Stimulated activated CD8-positive, alpha-beta memory T cell treated with anti-CD3 and anti-CD28 coated beads, Interleukin-7, amount 100 ng/mL, for 1 hour (primary cell): ENCODE data around the gene TMEM88.

ENCODE experiments used
- DNase-seq, 2 donors: peaks; one replicate each; pipeline ENCODE4 v3.0.0-alpha.2; 2020; ENCODE audit warnings: low read depth in 2 of 2

TMEM88 gene

DNA sequence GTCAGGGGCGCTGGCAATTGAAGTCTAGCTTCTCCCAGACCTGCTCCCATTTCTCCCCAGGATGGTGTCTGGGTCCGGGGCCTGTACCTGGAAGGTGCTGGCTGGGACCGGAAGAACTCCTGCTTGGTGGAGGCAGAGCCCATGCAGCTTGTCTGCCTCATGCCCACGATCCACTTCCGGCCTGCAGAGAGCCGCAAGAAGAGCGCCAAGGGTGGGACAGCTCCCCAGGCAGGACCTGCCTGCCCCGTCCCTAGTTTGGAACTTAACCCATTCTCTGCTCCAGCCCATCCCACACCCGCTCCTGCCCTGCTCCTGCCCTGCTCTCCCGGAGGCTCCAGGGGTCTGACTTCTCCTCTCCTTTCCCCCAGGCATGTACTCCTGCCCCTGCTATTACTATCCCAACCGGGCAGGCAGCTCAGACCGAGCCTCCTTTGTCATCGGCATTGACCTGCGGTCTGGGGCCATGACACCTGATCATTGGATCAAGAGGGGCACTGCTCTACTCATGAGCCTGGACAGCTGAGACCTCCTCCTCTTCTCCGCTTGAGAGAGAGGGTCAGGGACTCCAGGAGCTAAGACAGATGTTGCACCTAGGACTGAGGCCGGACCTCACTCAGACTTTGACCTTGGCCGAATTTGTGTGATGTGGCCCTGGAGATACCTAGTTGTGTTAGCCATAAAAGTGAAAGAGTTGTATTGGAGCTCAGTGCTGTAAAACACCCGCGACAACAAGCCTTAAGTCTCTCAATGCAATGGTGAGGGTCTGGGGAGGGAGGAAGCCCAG is 21.7 kb upstream of the TMEM88 start:
- no peak for DNase-seq

DNA sequence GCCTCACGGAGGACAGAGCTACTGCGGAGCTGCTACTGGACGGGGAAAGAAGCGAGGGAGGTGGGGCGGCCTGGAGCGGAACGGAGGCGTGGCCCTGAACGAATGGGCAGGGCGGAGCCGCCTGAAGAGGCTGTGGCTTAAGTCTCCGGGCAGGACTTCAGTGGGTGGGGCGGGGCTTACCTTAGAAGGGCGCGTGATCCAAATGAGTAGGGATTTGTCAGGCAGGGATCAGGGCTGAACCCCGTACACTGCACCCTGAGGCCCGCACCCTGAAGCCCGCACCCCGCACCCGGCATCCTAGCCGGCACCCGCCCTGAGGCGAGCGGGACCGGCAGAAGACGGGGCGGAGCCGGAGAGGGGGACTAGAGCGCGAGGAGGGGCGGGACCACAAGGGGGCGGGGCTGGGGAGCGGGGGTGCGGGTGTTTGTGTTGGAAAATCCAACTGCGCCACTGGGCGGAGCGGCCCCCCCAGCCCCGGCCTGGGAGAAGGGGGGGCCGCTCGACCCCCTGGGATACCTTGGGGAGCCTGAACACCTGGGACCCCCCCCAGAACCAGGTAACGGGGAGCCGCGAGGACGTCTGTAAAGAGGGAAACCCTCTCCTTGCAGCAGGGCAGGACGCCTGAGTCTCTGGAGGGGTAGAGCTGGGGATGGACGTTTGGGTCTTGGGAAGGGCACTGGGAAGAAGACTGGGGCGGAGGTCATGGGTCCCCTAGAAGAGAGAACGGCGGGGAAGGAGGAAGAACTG is 20.9 kb upstream of the TMEM88 start, which contains the start of gene KDM6B:
Gene KDM6B, plus strand, starts transcription at position 423 of the 747 bp plus-strand sequence. CDS start 11,338 bp downstream, outside the sequence.
- peak; percentile 73 to 75 for DNase-seq

DNA sequence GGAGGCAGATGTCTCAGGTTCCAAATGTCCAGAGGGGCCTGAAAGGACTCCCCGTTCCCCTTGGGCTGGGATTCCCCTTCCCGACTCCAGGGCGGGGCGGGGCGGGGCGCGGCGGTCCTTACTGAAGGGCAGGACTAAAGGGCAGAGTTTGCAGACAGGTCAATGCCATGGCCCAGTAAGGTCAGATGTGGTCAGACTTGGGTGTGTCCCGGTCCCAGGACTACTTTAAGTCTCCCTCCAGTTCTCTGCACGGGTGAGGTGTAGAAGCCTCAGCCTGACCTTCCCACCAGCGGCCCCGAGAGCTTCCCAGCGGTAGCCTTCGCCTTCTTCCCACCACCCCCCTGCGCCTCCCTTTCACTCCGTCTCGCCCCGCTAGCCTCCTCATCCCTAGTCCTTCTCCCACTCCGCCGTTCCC is 20.3 kb upstream of the TMEM88 start:
- no peak for DNase-seq

- DNase-seq = peak; percentile 63 to 70
Observed at GRCh38 chr17:7834957-7835813, 19.7 kb upstream of the TMEM88 start.

DNA sequence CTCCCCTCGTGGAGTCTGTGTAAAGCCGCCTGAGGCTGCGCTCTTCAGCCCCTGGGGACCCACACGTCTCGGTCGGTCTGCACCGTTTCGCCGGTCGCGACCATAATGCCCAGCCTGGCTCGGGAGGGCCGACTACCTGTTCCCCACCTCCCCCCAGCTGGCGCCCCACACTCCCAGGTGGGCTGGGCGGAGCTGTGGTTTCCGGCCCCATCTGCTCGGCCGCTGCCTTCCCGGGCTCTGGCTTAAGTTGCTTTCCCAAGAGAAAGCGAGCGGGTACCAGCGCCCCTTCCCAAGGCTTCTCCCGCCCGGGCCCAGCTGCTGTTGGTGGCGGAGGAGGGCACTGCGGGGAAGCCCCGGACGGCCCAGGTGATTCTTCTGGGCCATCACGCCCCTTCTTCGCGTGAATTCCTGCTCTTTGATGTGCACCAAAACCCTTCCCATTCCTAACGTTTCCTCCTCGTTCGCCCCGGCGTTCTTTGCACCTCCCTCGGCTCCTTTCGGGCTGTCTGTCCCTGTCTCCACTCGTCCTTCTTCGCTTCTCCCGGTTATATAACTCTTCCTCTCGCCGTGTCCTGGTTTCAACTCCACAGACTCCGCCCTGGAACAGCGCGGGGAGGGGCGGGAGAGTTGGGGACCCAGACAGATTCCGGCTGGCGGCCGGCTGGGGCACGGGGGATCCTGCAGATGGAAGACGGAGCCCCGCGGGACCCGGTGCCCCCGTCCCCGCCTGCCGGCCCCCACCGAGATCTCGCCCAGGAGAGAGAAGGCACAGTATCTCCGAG is 18.9 kb upstream of the TMEM88 start:
- no peak for DNase-seq

- DNase-seq = no peak
Observed at GRCh38 chr17:7836596-7837407, 18.1 kb upstream of the TMEM88 start.

DNA sequence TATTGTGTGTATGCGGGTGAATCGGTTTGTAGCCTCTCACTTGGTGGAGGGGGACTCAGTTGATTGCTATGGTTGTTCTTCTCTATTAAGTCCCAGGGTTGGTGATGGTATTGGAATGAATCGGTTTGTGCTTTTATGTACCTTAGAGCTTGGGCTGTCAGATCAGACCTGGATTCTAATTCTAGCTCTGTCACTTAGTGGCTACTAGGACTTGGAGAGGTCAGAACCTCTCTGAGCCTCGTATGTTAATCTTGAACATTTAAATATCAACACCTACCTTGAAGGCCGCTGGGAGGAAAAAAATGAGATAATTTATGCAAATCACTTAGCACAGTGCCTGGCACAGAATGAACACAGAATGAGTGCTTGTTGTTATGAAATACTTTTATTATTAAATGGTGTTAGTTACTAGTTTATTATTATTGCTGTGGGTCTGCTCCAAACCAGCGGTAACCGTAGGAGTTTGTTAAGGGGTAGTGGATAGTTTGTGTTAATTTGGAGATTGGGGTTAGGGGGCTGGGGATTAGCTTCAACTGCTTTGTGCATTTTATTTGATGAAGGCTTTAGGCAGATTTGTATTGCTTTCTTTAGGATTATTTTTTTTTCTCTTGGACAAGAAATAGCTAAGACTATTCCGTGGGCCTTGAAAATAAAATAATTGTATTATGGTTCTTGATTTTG is 17.3 kb upstream of the TMEM88 start:
- no peak for DNase-seq

GRCh38 chr17:7838090-7839075 is 16.5 kb upstream of the TMEM88 start:
- no peak for DNase-seq

GRCh38 chr17:7839190-7839875 is 15.5 kb upstream of the TMEM88 start:
- no peak for DNase-seq

DNA sequence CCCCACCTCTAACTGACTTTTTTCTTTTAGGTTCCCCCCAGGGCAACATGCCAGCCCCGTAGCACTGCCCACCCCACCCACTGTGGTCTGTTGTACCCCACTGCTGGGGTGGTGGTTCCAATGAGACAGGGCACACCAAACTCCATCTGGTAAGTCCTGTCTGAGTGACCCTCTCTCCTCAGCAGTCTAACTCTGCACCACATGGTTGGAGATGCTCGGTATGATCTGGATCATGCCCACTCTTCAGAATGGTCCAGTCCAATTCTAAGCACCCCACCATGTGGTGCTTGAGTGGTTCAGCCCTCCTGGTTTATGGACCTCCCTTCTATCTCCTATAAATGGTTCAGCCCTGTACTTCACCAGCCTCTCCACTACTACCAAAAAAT is 15.0 kb upstream of the TMEM88 start:
- no peak for DNase-seq

DNA sequence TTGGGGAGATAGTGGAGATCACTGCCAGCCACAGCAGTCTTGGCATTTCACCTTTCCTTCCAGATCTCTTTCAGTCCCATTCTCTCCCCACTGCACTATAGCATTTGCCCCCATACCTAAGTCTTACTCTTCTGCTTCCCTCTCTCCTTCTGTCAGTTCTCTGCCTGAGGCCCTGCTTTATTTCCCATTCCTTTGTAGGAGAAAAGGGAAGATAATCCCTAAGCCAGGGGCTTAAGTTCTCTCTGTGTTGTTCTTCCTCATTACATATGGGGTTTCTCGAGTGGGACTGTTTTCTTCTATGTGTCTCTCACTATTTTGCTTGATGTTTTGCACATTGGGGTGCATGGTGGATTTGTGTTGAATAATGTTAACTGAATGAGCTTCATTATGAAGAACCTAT is 14.4 kb upstream of the TMEM88 start:
- no peak for DNase-seq

DNA sequence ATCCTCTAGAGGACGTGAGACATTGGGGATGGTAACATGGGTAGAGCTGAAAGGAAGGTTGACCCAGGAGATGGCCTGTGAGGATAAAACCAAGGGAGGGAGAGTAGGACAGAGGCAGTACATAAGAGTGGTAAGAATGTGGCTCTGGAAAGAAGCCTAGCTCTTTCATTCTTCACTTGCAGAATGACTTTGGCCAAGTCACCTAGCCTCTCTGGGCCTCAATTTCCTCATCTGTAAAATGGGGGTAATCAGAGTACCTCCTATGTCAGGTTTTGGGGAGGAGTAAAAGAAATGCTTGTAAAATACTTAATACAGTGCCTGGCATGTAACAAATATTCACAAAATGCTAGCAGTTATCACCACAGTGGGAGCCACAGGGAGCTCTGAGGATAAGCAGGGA is 14.0 kb upstream of the TMEM88 start:
- no peak for DNase-seq

DNA sequence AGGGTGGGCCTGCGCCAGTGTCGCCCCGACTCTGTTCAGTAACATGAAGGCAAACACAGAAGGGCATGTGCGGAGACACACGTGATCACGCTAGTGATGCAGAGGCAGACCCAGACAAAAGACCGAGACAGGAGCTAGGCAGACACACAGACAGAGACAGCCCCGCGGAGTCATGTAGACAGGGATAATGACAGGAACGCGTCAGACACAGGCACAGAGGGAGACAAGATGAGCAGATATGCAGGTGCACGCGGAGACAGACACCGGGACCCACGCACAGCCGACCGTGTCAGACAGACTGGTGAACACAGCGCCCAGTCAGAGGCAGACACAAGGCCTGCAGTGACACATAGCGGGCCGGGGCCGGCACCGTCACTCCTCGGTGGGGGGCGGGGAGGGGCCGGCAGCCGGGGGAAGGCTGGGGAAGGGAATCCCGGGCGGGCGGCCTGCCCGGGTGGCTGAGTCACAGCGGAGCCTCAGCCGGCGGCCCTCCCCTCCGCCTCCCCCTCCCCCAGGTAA is 13.4 kb upstream of the TMEM88 start:
- peak; percentile 88 for DNase-seq

- peak; percentile 70 to 76 for DNase-seq
Observed at GRCh38 chr17:7841915-7842379, 12.9 kb upstream of the TMEM88 start.

DNA sequence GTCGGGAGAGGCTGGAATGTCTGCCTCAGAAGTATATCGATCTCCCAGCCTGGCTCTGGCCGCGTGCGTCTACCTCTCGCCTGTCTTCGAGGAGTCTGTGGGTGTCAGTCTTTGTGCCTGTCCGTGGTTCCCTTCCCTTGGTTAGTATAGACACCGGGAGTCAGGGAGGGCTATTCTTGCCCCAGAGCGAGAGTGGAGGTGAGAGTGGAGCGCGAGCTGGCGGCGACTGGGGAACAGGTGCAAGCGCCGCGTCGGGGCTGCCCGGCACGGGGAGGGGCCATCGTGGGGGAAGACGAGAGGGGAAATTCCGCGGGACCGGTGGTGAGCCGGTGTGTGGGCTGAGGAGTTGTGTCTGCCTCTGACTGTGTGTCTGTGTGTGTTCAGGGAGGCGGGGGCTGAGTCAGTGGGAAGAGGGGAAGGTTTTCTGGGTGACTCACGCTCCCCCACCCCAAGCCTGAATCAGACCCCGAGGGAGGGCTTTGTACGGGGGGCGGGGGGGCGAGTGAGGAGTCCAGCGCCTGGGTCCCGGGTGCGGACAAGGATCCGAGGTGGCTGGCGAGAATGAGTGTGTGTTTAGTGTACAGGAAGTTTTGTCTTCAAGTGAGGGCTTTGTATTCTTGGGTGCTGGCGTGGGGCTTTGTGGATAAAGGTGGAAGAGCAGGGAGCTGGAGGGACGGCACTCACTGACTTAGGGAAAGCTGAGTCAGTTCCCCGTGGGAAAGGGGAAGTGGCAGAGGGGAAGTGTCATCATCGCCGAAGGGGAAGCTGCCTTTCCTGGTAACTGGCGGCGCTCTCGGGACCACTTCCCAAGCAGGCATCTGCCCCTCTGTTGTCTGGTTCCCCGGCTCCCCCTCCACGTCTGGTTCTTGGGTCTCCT is 12.2 kb upstream of the TMEM88 start:
- peak; percentile 87 to 89 for DNase-seq

DNA sequence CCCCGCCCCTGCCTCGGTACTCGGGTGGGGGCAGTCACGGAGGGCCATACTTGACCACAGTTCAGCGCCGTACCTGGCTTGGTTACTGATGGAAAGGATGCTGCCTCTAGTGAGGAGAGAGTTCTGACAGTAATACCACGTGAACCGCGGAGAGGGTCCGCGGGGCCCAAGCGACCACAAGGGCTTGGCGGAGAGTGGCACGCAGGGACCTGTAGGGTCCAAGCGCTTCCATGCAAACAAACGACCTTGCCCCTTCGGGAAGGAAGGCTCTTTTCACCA is 11.7 kb upstream of the TMEM88 start:
- DNase-seq = no peak
